ENCODE measurements around the gene SKIL.

SKIL gene

GRCh38 chr3:170350515-170351413 lies 6.8 kb upstream of the SKIL start:
- no peak for DNase-seq

GRCh38 chr3:170352936-170353335 lies 4.6 kb upstream of the SKIL start:
- no peak for DNase-seq

GRCh38 chr3:170353485-170353884 lies 4.0 kb upstream of the SKIL start:
- no peak for DNase-seq

GRCh38 chr3:170354760-170355159 lies 2.8 kb upstream of the SKIL start:
- DNase-seq: no peak

GRCh38 chr3:170355738-170356595 lies 1.5 kb upstream of the SKIL start:
- no peak for DNase-seq

GRCh38 chr3:170356596-170357175 lies 829 bp upstream of the SKIL start:
- DNase-seq: peak in 3 of 4 experiments; percentile 15 to 55 (median 19)

- peak; percentile 43 to 67 (median 58) for DNase-seq
These were observed 811 bp downstream of the SKIL start for GRCh38 chr3:170358042-170359010.

GRCh38 chr3:170359178-170359704 lies 1.7 kb downstream of the SKIL start:
- DNase-seq: no peak

GRCh38 chr3:170360466-170360865 lies 3.0 kb downstream of the SKIL start:
- no peak for DNase-seq

GRCh38 chr3:170360916-170361315 lies 3.4 kb downstream of the SKIL start:
- no peak for DNase-seq

GRCh38 chr3:170361711-170362110 lies 4.2 kb downstream of the SKIL start:
- DNase-seq: no peak

- no peak for DNase-seq
These were observed 6.0 kb downstream of the SKIL start for GRCh38 chr3:170363471-170363994.

- no peak for DNase-seq
These were observed 7.5 kb downstream of the SKIL start for GRCh38 chr3:170364965-170365364.

GRCh38 chr3:170367797-170368196 lies 10.3 kb downstream of the SKIL start:
- no peak for DNase-seq

GRCh38 chr3:170368921-170369320 lies 11.4 kb downstream of the SKIL start:
- no peak for DNase-seq

GRCh38 chr3:170372190-170372879 lies 14.8 kb downstream of the SKIL start:
- DNase-seq: no peak

GRCh38 chr3:170383567-170383966 lies 26.1 kb downstream of the SKIL start:
- no peak for DNase-seq

- no peak for DNase-seq
These were observed 29.0 kb downstream of the SKIL start for GRCh38 chr3:170386468-170386867.

GRCh38 chr3:170387950-170388349 lies 30.4 kb downstream of the SKIL start:
- DNase-seq: no peak

- DNase-seq: no peak
These were observed 33.6 kb downstream of the SKIL start for GRCh38 chr3:170391108-170391507.

- DNase-seq: no peak
These were observed 40.2 kb downstream of the SKIL start for GRCh38 chr3:170397685-170398084.

Data from activated naive CD4-positive, alpha-beta T cell (primary cell).